GM10266 (cell line): ENCODE results near the gene BTBD1.
"Not testable (repeated sequence)": the region's sequence is repeated elsewhere in the genome, so short reads cannot be mapped to it uniquely, and the experiment has no call there.

ENCODE experiments used
- DNase-seq: peaks from one replicate; pipeline ENCODE4 v3.0.0; 2012; ENCODE audit errors: extremely low spot score
- CTCF ChIP-seq: IDR thresholded peaks from 2 replicates; pipeline ENCODE4 v1.5.1; 2012; ENCODE audit warnings: mild to moderate bottlenecking, low read depth; ENCODE audit not compliant: control insufficient read depth, insufficient read depth; ENCODE audit errors: missing control alignments

Gene BTBD1

DNA sequence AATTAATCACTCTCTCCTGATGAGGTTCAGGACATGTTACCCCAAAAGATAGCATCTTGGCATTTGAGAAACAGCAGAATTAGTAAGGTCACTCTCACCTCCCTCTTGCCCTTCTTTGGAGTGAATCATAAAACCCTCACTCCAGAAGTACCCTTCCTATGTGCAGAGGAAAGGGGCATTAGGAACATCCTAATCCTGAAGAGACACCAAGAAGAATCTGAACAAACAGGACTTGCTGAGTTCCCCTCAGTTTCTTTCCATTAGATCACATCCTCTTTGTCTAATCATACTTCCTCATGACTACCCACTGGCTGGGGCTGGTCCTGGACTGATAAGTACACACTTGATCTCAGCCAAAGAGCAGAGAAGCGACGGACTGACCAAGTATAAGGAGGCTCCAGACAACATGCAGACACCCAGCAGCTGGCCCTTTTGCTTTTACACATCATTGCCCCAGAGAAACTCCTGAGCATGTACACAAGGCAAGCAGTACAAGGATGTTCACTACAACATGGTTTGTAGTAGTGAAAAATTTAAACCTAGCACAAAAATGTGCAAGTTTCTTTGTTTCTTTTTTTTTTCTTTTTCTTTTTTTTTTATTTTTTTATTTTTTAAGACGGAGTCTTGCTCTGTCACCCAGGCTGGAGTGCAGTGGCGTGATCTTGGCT, 25.4 kb upstream of the BTBD1 start:
- no peak for TF ChIP-seq CTCF
- peak; percentile 64 for DNase-seq

DNA sequence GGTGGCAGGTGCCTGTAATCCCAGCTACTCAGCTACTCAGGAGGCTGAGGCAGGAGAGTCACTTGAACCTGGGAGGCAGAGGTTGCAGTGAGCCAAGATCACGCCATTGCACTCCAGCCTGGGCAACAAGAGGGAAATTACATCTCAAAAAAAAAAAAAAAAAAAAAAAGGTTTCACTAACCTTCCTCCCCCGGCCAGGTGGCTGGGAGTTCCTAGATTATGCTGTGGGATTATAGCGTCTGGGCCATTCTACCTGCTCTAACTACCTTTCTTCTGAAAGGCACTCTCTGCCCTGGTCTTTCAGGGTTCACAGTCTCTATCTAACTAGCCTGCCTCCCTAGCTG, 24.9 kb upstream of the BTBD1 start:
- DNase-seq, result not testable (repeated sequence)

GRCh38 chr15:83090465-83090864, 23.4 kb upstream of the BTBD1 start:
- no peak for TF ChIP-seq CTCF
- no peak for DNase-seq

GRCh38 chr15:83088876-83089275, 21.8 kb upstream of the BTBD1 start:
- no peak for DNase-seq
- no peak for TF ChIP-seq CTCF

DNA sequence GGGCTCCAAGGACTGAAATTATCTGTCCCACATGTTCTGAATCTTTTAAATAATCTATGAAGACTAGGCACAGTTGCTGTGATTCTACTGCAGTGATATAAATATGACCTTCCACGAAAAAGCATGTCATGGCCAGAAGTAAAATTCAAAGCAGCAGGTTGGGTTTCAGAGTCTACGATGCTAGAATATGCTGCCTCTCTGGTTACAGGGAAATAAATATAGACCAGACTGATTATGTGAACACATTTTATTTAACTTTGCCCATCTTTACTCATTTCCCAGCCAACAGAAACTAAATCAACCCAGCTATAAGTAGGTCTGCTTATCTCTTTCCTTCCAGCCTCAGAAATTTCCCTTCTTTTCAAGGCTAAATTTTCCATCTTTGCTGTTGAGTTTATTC, 20.5 kb upstream of the BTBD1 start:
- TF ChIP-seq CTCF, result no peak
- DNase-seq, result no peak

GRCh38 chr15:83085864-83086552, 19.0 kb upstream of the BTBD1 start:
- not testable (repeated sequence) for DNase-seq

GRCh38 chr15:83085461-83085860, 18.4 kb upstream of the BTBD1 start:
- not testable (repeated sequence) for DNase-seq

GRCh38 chr15:83082730-83083386, 15.8 kb upstream of the BTBD1 start:
- TF ChIP-seq CTCF, result no peak
- DNase-seq, result no peak
